Calu3 (cell line): Measurements from ENCODE around the gene MUC6. TPM values are rescaled to one million over a fixed set of nuclear protein-coding genes. Genes with fewer than 3 reads are reported as not detected.

Experiments used
- BruUV-seq: library from RNA; stranded (reverse); fragments of 400-500 nt; replicated peaks from 2 replicates; lab custom pipeline; 2021; lab: Mats Ljungman, UMichigan
- CTCF ChIA-PET: fragments of 300-600 bp; sonication (Branson Sonifier 250); formaldehyde crosslinking; loops from one replicate; lab custom pipeline; 2022; ENCODE audit warnings: antibody characterized with exemption; lab: Charles Lee
- DNase-seq: peaks from one replicate; pipeline ENCODE4 v3.0.0; 2022
- H3K27ac Mint-ChIP-seq: one replicate; pipeline ENCODE4 v1.8.0; 2022; ENCODE audit warnings: mixed read lengths; ENCODE audit not compliant: unreplicated experiment
- H3K27me3 Mint-ChIP-seq: one replicate; pipeline ENCODE4 v1.8.0; 2022; ENCODE audit warnings: mixed read lengths; ENCODE audit not compliant: unreplicated experiment
- H3K36me3 Mint-ChIP-seq: one replicate; pipeline ENCODE4 v1.8.0; 2022; ENCODE audit warnings: mild to moderate bottlenecking, moderate library complexity, mixed read lengths; ENCODE audit not compliant: insufficient read depth, unreplicated experiment
- H3K4me1 Mint-ChIP-seq: one replicate; pipeline ENCODE4 v1.8.0; 2022; ENCODE audit warnings: mild to moderate bottlenecking, low read depth, mixed read lengths; ENCODE audit not compliant: unreplicated experiment
- H3K4me3 Mint-ChIP-seq: one replicate; pipeline ENCODE4 v1.8.0; 2022; ENCODE audit warnings: mild to moderate bottlenecking, low read depth, moderate library complexity, mixed read lengths; ENCODE audit not compliant: unreplicated experiment
- H3K9me3 Mint-ChIP-seq: one replicate; pipeline ENCODE4 v1.8.0; 2022; ENCODE audit warnings: low read depth, mixed read lengths; ENCODE audit not compliant: unreplicated experiment
- CTCF ChIP-seq: fragments of 200-600 bp; IDR thresholded peaks from one replicate; pipeline ENCODE4 v1.8.0; 2022; ENCODE audit warnings: antibody characterized with exemption; ENCODE audit not compliant: unreplicated experiment
- intact Hi-C: fragments of 100-400 bp; cut with micrococcal nuclease; formaldehyde crosslinking; loops from one replicate; pipeline ENCODE4 v1.10.0; 2022; ENCODE audit not compliant: unreplicated experiment
- total RNA-seq: library from RNA; stranded (reverse); gene quantifications from 2 replicates; pipeline ENCODE4 v1.2.3, GENCODE V29; 2022

Gene MUC6
- total RNA-seq, 1 experiment from 2014 or later, result 0.73 TPM

- no peaks in the 10 kb centered on the region for H3K4me1 Mint-ChIP-seq
- TF ChIP-seq CTCF, result no peak
- H3K27ac Mint-ChIP-seq, result no peak overlapping the region
- CTCF ChIA-PET, result no interaction called here
- intact Hi-C loops, result no loop called here
- BruUV-seq, result no TSS peak
- no peak overlapping the region for H3K4me3 Mint-ChIP-seq
- H3K27me3 Mint-ChIP-seq, result no peaks in the 10 kb centered on the region
- no peak for DNase-seq
- no peaks in the 10 kb centered on the region for H3K9me3 Mint-ChIP-seq
- H3K36me3 Mint-ChIP-seq, result peaks cover 22% of the 10 kb centered on the region
Measured at GRCh38 chr11:1009991-1010390, 26.5 kb downstream of the MUC6 start.

- CTCF ChIA-PET, result no interaction called here
- Mint-ChIP-seq H3K9me3 (no peaks in the 10 kb centered on the region), H3K27ac (no peak overlapping the region), H3K4me1 (no peaks in the 10 kb centered on the region), H3K4me3 (no peak overlapping the region), H3K36me3 (peaks cover 25% of the 10 kb centered on the region), H3K27me3 (no peaks in the 10 kb centered on the region)
- no peak for DNase-seq
- intact Hi-C loops, result no loop called here
- TF ChIP-seq CTCF, result no peak
- no TSS peak for BruUV-seq
Measured at GRCh38 chr11:1009371-1009770, 27.1 kb downstream of the MUC6 start.

- peaks cover 27% of the 10 kb centered on the region for H3K36me3 Mint-ChIP-seq
- H3K4me3 Mint-ChIP-seq, result no peak overlapping the region
- DNase-seq, result no peak
- no TSS peak for BruUV-seq
- CTCF ChIA-PET, result no interaction called here
- H3K9me3 Mint-ChIP-seq, result no peaks in the 10 kb centered on the region
- intact Hi-C loops, result no loop called here
- no peak for TF ChIP-seq CTCF
- no peaks in the 10 kb centered on the region for H3K27me3 Mint-ChIP-seq
- no peaks in the 10 kb centered on the region for H3K4me1 Mint-ChIP-seq
- no peak overlapping the region for H3K27ac Mint-ChIP-seq
Measured at GRCh38 chr11:1008803-1009145, 27.7 kb downstream of the MUC6 start.

- CTCF ChIA-PET, result interaction anchor here (0.5 kb wide), 1 partner anchor 60 kb away, joined by 5 read pairs; no protein-coding TSS in a partner anchor
Measured at GRCh38 chr11:1008001-1008802, 28.3 kb downstream of the MUC6 start.

More at GRCh38 chr11:1008001-1008802, 28.3 kb downstream of the MUC6 start:
- no peaks in the 10 kb centered on the region for H3K4me1 Mint-ChIP-seq
- DNase-seq, result no peak
- H3K27me3 Mint-ChIP-seq, result no peaks in the 10 kb centered on the region
- no peak overlapping the region for H3K27ac Mint-ChIP-seq
- no peak for TF ChIP-seq CTCF
- no TSS peak for BruUV-seq
- H3K9me3 Mint-ChIP-seq, result no peaks in the 10 kb centered on the region
- intact Hi-C loops, result no loop called here
- H3K36me3 Mint-ChIP-seq, result peaks cover 33% of the 10 kb centered on the region
- no peak overlapping the region for H3K4me3 Mint-ChIP-seq
